ENCODE results near the gene ANK3. TPM values are rescaled to one million over a fixed set of nuclear protein-coding genes. Genes with fewer than 3 reads are reported as not detected.

The ANK3 gene
- total and polyA plus RNA-seq, 2 experiments from 2014 or later: 0.14 to 0.54 TPM

DNA sequence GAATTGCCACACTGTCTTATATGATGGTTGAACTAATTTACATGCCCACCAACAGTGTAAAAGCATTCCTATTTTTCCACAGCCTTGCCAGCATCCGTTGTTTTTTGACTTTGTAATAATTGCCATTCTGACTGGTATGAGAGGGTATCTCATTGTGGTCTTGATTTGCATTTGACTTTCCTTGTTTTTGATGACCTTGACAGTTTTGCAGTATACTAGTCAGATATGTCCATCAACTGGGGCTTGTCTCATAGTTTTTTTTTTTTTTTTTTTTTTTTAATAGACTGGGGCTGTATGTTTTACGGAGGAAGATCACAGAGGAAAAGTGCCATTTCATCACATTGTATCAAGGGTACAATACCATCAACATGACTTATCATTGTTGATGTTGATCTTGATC lies 220.6 kb downstream of the ANK3 start:
- H3K27ac ChIP-seq: no peak overlapping the region

DNA sequence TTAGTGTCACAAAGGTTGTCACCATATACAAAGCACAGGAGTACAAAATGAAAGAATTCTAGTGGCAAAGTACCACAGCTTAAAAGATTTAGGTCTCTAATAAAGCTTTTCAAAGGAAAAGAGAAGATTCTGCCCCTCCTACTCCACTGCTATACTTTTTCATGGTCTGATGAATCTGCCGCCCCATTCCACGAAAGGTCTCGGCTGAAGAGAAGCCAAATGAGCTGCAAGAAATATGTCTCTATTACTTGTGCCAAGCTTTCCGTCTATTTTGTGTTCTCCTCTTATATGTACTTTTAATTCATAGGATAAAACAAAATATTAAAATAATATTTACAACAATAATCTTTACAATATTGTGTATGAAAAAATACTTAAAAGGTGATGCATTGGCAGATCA lies 222.6 kb downstream of the ANK3 start:
- H3K79me2 ChIP-seq (ENCODE audit: insufficient read depth): no peaks in the 10 kb centered on the region
- H3K36me3 ChIP-seq (ENCODE audit: low read depth): no peaks in the 10 kb centered on the region
- no peaks in the 10 kb centered on the region for H3K9me2 ChIP-seq (ENCODE audit: insufficient read depth)
- H3K4me3 ChIP-seq: peak overlapping the region; percentile 30
- peak overlapping the region; percentile 75 for H2AFZ ChIP-seq
- TF ChIP-seq EZH2 (IDR thresholded peaks at IDR 0.05; ENCODE audit: insufficient read depth, poor library complexity, severe bottlenecking) (no peak), EZH2phosphoT487 (IDR thresholded peaks at IDR 0.05; ENCODE audit: insufficient read depth, low read depth) (no peak)
- no peaks in the 10 kb centered on the region for H3K4me1 ChIP-seq (ENCODE audit: insufficient read depth)
- no peaks in the 10 kb centered on the region for H4K20me1 ChIP-seq (ENCODE audit: insufficient read depth)
- 45 to 65% methylated on average over 4 of the region's 4 CpGs for WGBS, 2 experiments (ENCODE audit: low coverage in 1 of 2, low lambda C conversion rate in 2 of 2, missing lambda C conversion rate in 2 of 2)
- no peak overlapping the region for H3K27ac ChIP-seq
- DNase-seq: peak; percentile 18
- in situ Hi-C loops (cut with MboI): no loop called here
- H3F3A ChIP-seq (ENCODE audit: insufficient read depth): no peaks in the 10 kb centered on the region
- H3K9me3 ChIP-seq (ENCODE audit: low read depth): no peaks in the 10 kb centered on the region
- peak overlapping the region; percentile 3; the same call in 1 of the 2 replicates for H3K9ac ChIP-seq
- H3K27me3 ChIP-seq (replicated peaks; ENCODE audit: insufficient read depth): no peaks in the 10 kb centered on the region
- H3K4me2 ChIP-seq (ENCODE audit: unreplicated experiment): peak overlapping the region; percentile 71

More for the DNA sequence above, 220.6 kb downstream of the ANK3 start:
- Histone ChIP-seq H3K9me2 (ENCODE audit: insufficient read depth) (no peaks in the 10 kb centered on the region), H4K20me1 (ENCODE audit: insufficient read depth) (no peaks in the 10 kb centered on the region), H3K27me3 (replicated peaks; ENCODE audit: insufficient read depth) (no peaks in the 10 kb centered on the region), H3F3A (ENCODE audit: insufficient read depth) (no peaks in the 10 kb centered on the region), H3K4me3 (no peak overlapping the region), H3K4me1 (ENCODE audit: insufficient read depth) (no peaks in the 10 kb centered on the region), H3K79me2 (ENCODE audit: insufficient read depth) (no peaks in the 10 kb centered on the region), H3K9ac (no peak overlapping the region), H3K4me2 (ENCODE audit: unreplicated experiment) (no peak overlapping the region), H3K36me3 (ENCODE audit: low read depth) (no peaks in the 10 kb centered on the region), H2AFZ (no peak overlapping the region), H3K9me3 (ENCODE audit: low read depth) (no peaks in the 10 kb centered on the region)
- no peak for TF ChIP-seq EZH2 (IDR thresholded peaks at IDR 0.05; ENCODE audit: insufficient read depth, poor library complexity, severe bottlenecking)
- TF ChIP-seq EZH2phosphoT487 (IDR thresholded peaks at IDR 0.05; ENCODE audit: insufficient read depth, low read depth): no peak
- WGBS, 2 experiments (ENCODE audit: low coverage in 1 of 2, low lambda C conversion rate in 2 of 2, missing lambda C conversion rate in 2 of 2): 98 to 100% methylated on average over 2 of the region's 2 CpGs
- in situ Hi-C loops (cut with MboI): no loop called here
- no peak for DNase-seq

DNA sequence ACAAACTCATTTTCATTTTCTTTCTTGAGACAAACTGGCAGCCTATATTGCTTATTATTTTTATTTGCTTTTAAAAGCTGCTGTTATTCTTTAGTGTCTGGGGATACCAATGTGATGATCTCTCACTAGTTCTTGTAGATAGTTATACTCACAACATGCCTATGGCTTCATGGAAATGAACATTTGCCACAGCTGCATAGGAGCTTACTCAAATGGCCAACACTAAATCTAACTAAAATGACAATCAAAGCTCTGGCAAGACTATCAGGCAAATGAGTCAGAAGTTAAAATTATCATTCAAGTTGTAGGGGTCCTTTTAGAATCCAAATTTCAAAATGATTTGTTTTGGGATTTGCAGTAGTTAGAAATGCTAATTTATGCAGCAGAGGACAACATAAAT lies 225.9 kb downstream of the ANK3 start:
- DNase-seq: no peak
- no peak overlapping the region for H3K27ac ChIP-seq
- no peaks in the 10 kb centered on the region for H3F3A ChIP-seq (ENCODE audit: insufficient read depth)
- no peak overlapping the region for H3K9ac ChIP-seq
- no peaks in the 10 kb centered on the region for H3K27me3 ChIP-seq (replicated peaks; ENCODE audit: insufficient read depth)
- no peaks in the 10 kb centered on the region for H3K79me2 ChIP-seq (ENCODE audit: insufficient read depth)
- no peak overlapping the region for H3K4me3 ChIP-seq
- H3K9me2 ChIP-seq (ENCODE audit: insufficient read depth): no peaks in the 10 kb centered on the region
- H3K4me1 ChIP-seq (ENCODE audit: insufficient read depth): no peaks in the 10 kb centered on the region
- H4K20me1 ChIP-seq (ENCODE audit: insufficient read depth): no peaks in the 10 kb centered on the region
- no peaks in the 10 kb centered on the region for H3K9me3 ChIP-seq (ENCODE audit: low read depth)
- in situ Hi-C loops (cut with MboI): no loop called here
- H2AFZ ChIP-seq: no peak overlapping the region
- no peak overlapping the region for H3K4me2 ChIP-seq (ENCODE audit: unreplicated experiment)
- TF ChIP-seq EZH2phosphoT487 (IDR thresholded peaks at IDR 0.05; ENCODE audit: insufficient read depth, low read depth) (no peak), EZH2 (IDR thresholded peaks at IDR 0.05; ENCODE audit: insufficient read depth, poor library complexity, severe bottlenecking) (no peak)
- no peaks in the 10 kb centered on the region for H3K36me3 ChIP-seq (ENCODE audit: low read depth)

DNA sequence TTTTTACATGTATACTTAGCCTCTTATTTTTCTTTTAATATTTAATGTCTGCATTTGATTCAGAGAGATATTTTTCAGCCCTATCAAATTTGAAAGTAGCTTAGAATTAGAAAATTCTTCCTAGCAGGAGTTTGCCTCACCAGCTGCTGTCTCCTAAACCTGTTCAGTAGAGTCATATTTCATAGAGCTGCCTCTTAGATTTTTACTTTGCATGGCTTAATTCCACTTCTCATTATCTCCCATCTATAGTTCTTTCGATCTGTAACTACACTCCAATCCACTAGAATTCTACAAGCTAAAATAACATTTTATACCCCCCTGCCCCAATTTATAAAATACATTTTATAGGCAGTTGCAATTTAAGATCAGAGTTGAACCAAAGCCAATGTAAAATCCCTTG lies 227.0 kb downstream of the ANK3 start:
- no peak overlapping the region for H3K4me2 ChIP-seq (ENCODE audit: unreplicated experiment)
- in situ Hi-C loops (cut with MboI): no loop called here
- no peaks in the 10 kb centered on the region for H3K27me3 ChIP-seq (replicated peaks; ENCODE audit: insufficient read depth)
- H3F3A ChIP-seq (ENCODE audit: insufficient read depth): no peaks in the 10 kb centered on the region
- no peaks in the 10 kb centered on the region for H4K20me1 ChIP-seq (ENCODE audit: insufficient read depth)
- no peak overlapping the region for H3K9ac ChIP-seq
- no peak overlapping the region for H3K4me3 ChIP-seq
- H3K27ac ChIP-seq: no peak overlapping the region
- H3K9me2 ChIP-seq (ENCODE audit: insufficient read depth): no peaks in the 10 kb centered on the region
- WGBS, 2 experiments (ENCODE audit: low coverage in 1 of 2, low lambda C conversion rate in 2 of 2, missing lambda C conversion rate in 2 of 2): 91 to 93% methylated on average over 1 of the region's 1 CpG
- no peaks in the 10 kb centered on the region for H3K36me3 ChIP-seq (ENCODE audit: low read depth)
- no peak for DNase-seq
- TF ChIP-seq EZH2phosphoT487 (IDR thresholded peaks at IDR 0.05; ENCODE audit: insufficient read depth, low read depth) (no peak), EZH2 (IDR thresholded peaks at IDR 0.05; ENCODE audit: insufficient read depth, poor library complexity, severe bottlenecking) (no peak)
- no peak overlapping the region for H2AFZ ChIP-seq
- H3K4me1 ChIP-seq (ENCODE audit: insufficient read depth): no peaks in the 10 kb centered on the region
- no peaks in the 10 kb centered on the region for H3K9me3 ChIP-seq (ENCODE audit: low read depth)
- H3K79me2 ChIP-seq (ENCODE audit: insufficient read depth): no peaks in the 10 kb centered on the region
